SK-N-SH (cell line): ENCODE data around the gene FIGNL1. TPM values are rescaled to one million over a fixed set of nuclear protein-coding genes. Genes with fewer than 3 reads are reported as not detected.

ENCODE experiments used
- CTCF ChIA-PET: fragments of 300-600, 350-600 bp; formaldehyde crosslinking; extraction: SDS; loops from one replicate; lab custom pipeline; 2021; lab: Yijun Ruan, JAX
- POLR2A ChIA-PET: fragments of 350-600 bp; sonication (Branson Sonifier 250); formaldehyde crosslinking; extraction: SDS; loops from one replicate; lab custom pipeline; 2020; ENCODE audit warnings: antibody characterized with exemption, inconsistent platforms; lab: Yijun Ruan, JAX
- DNase-seq: peaks from one replicate; pipeline ENCODE4 v3.0.0; 2012
- H2AFZ ChIP-seq: fragments of 200-600 bp; sonication (generic); 2 replicates; pipeline ENCODE4 v1.8.1; 2016; ENCODE audit warnings: antibody characterized with exemption, mild to moderate bottlenecking, low read depth
- H3F3A ChIP-seq: fragments of 200-600 bp; sonication (generic); replicated peaks from 2 replicates; pipeline ENCODE3; 2016; ENCODE audit warnings: antibody characterized with exemption, mild to moderate bottlenecking; ENCODE audit not compliant: insufficient read depth
- H3K27ac ChIP-seq, 2 experiments: fragments of 200-500 bp in 1 of 2; fragments of 200-600 bp in 1 of 2; sonication (Bioruptor generic) in 1 of 2; sonication (generic), shearing (Covaris generic) in 1 of 2; 2 replicates each; pipeline versions ENCODE4 v1.5.1 to v1.6.1; 2014 to 2016; ENCODE audit warnings: low read depth in 2 of 2, inconsistent platforms in 1 of 2, low read length in 1 of 2, mild to moderate bottlenecking in 1 of 2, mixed read lengths in 1 of 2
- H3K27me3 ChIP-seq: fragments of 200-600 bp; sonication (generic), shearing (Covaris generic); 2 replicates; pipeline ENCODE4 v1.6.1; 2016; ENCODE audit warnings: mixed run types; ENCODE audit not compliant: insufficient read depth
- H3K36me3 ChIP-seq, 2 experiments: fragments of 200-500 bp in 1 of 2; fragments of 200-600 bp in 1 of 2; sonication (Bioruptor generic) in 1 of 2; sonication (generic) in 1 of 2; replicated peaks in 1 of 2; 2 replicates each; pipeline versions ENCODE3 to v1.5.1; 2014 to 2016; ENCODE audit warnings: low read length in 1 of 2, mild to moderate bottlenecking in 1 of 2; ENCODE audit not compliant: insufficient read depth in 2 of 2, control insufficient read depth in 1 of 2
- H3K4me1 ChIP-seq, 2 experiments: fragments of 200-500 bp in 1 of 2; fragments of 200-600 bp in 1 of 2; sonication (Bioruptor generic) in 1 of 2; sonication (generic), shearing (Covaris generic) in 1 of 2; 2 replicates each; pipeline versions ENCODE4 v1.5.1 to v1.6.1; 2014 to 2016; ENCODE audit warnings: low read depth in 1 of 2, low read length in 1 of 2, mixed run types in 1 of 2; ENCODE audit not compliant: insufficient read depth in 2 of 2, control insufficient read depth in 1 of 2
- H3K4me2 ChIP-seq: fragments of 200-600 bp; sonication (generic), shearing (Covaris generic); 2 replicates; pipeline ENCODE4 v1.6.1; 2017; ENCODE audit warnings: mixed run types
- H3K4me3 ChIP-seq, 2 experiments: fragments of 200-500 bp in 1 of 2; fragments of 200-600 bp in 1 of 2; sonication (Bioruptor generic) in 1 of 2; sonication (generic), shearing (Covaris generic) in 1 of 2; 2 replicates each; pipeline versions ENCODE4 v1.5.1 to v1.8.1; 2014 to 2016; ENCODE audit warnings: low read depth in 2 of 2, inconsistent platforms in 1 of 2, low read length in 1 of 2, mild to moderate bottlenecking in 1 of 2, mixed read lengths in 1 of 2, moderate library complexity in 1 of 2
- H3K79me2 ChIP-seq: fragments of 200-600 bp; sonication (generic); 2 replicates; pipeline ENCODE4 v1.8.1; 2017; ENCODE audit warnings: mild to moderate bottlenecking; ENCODE audit not compliant: insufficient read depth
- H3K9ac ChIP-seq: fragments of 200-600 bp; sonication (generic); 2 replicates; pipeline ENCODE4 v1.6.1; 2017; ENCODE audit warnings: mixed run types
- H3K9me2 ChIP-seq: fragments of 200-600 bp; sonication (generic); 2 replicates; pipeline ENCODE4 v1.6.1; 2017; ENCODE audit warnings: mixed run types
- H3K9me3 ChIP-seq: fragments of 200-600 bp; sonication (generic); 2 replicates; pipeline ENCODE4 v1.6.1; 2017; ENCODE audit warnings: mixed run types, mild to moderate bottlenecking, moderate library complexity
- H4K20me1 ChIP-seq: fragments of 200-600 bp; sonication (generic); 2 replicates; pipeline ENCODE4 v1.6.1; 2017; ENCODE audit warnings: mild to moderate bottlenecking, mixed run types; ENCODE audit not compliant: insufficient read depth
- EP300 ChIP-seq, 2 experiments: IDR thresholded peaks; 2 replicates each; pipeline versions ENCODE4 v1.4.0 to v1.6.1; 2012; ENCODE audit warnings: borderline replicate concordance in 1 of 2, low read depth in 1 of 2, low read length in 1 of 2
- FOSL2 ChIP-seq: IDR thresholded peaks from 2 replicates; pipeline ENCODE4 v1.4.0; 2012; ENCODE audit warnings: low read depth, mild to moderate bottlenecking, moderate library complexity, borderline replicate concordance
- FOXM1 ChIP-seq: IDR thresholded peaks from 2 replicates; pipeline ENCODE4 v1.4.0; 2012; ENCODE audit warnings: low read depth, mild to moderate bottlenecking
- GABPA ChIP-seq: IDR thresholded peaks from 2 replicates; pipeline ENCODE4 v1.4.0; 2012; ENCODE audit warnings: low read depth, mild to moderate bottlenecking
- JUND ChIP-seq: IDR thresholded peaks from 2 replicates; pipeline ENCODE4 v1.4.0; 2012
- MEF2A ChIP-seq: IDR thresholded peaks from 2 replicates; pipeline ENCODE4 v1.4.0; 2012; ENCODE audit warnings: low read depth, borderline replicate concordance
- MXI1 ChIP-seq: IDR thresholded peaks from 2 replicates; pipeline ENCODE4 v1.6.1; 2012; ENCODE audit warnings: mild to moderate bottlenecking, low read depth, low read length, improper control_type of control experiment
- NRF1 ChIP-seq: IDR thresholded peaks from 2 replicates; pipeline ENCODE4 v1.6.1; 2012; ENCODE audit warnings: low read depth, mild to moderate bottlenecking, low read length
- POLR2AphosphoS5 ChIP-seq: IDR thresholded peaks from 2 replicates; pipeline ENCODE4 v1.6.1; 2012; ENCODE audit warnings: low read depth, low read length
- RAD21 ChIP-seq: IDR thresholded peaks from 2 replicates; pipeline ENCODE4 v1.6.1; 2012; ENCODE audit warnings: mild to moderate bottlenecking, low read length
- SMC3 ChIP-seq: IDR thresholded peaks from 2 replicates; pipeline ENCODE4 v1.6.1; 2012; ENCODE audit warnings: low read depth, low read length, improper control_type of control experiment
- TAF1 ChIP-seq: IDR thresholded peaks from 2 replicates; pipeline ENCODE4 v1.6.1; 2012; ENCODE audit warnings: low read depth, mild to moderate bottlenecking, low read length, moderate library complexity, borderline replicate concordance
- TEAD4 ChIP-seq: IDR thresholded peaks from 2 replicates; pipeline ENCODE4 v1.4.0; 2012; ENCODE audit warnings: mild to moderate bottlenecking, borderline replicate concordance; ENCODE audit not compliant: insufficient read depth
- WGBS: methylation state at CpG from one replicate; pipeline ENCODE4 v1.1.6; 2017; ENCODE audit warnings: low lambda C conversion rate; 5-methylcytosine and 5-hydroxymethylcytosine counted together
- polyA plus RNA-seq, 3 experiments: library from polyadenylated mRNA; depleted of rRNA; stranded (reverse); fragments of >200 nt; gene quantifications; 2 replicates each; pipeline ENCODE4 v1.2.3, GENCODE V29; 2012
- TF ChIP-seq, protein P1 (sequence below): fragments of 150-350 bp; IDR thresholded peaks from 2 replicates; pipeline ENCODE4 v1.6.1; 2016; ENCODE audit warnings: mild to moderate bottlenecking, low read depth, low read length
- TF ChIP-seq, protein P2 (sequence below): IDR thresholded peaks from 2 replicates; pipeline ENCODE4 v1.4.0; 2012; ENCODE audit warnings: low read depth, borderline replicate concordance
- TF ChIP-seq, protein P3 (sequence below): IDR thresholded peaks from 2 replicates; pipeline ENCODE4 v1.4.0; 2012; ENCODE audit warnings: low read depth
- TF ChIP-seq, protein P4 (sequence below): IDR thresholded peaks from 2 replicates; pipeline ENCODE4 v1.6.1; 2012; ENCODE audit warnings: mild to moderate bottlenecking, low read depth, low read length, moderate library complexity
- TF ChIP-seq, protein P5 (sequence below): IDR thresholded peaks from 2 replicates; pipeline ENCODE4 v1.4.0; 2012; ENCODE audit warnings: low read depth, borderline replicate concordance

FIGNL1 gene
- polyA plus RNA-seq, 1 of the 3 experiments (the other 2 are of a cell fraction) = 6.7 TPM

DNA sequence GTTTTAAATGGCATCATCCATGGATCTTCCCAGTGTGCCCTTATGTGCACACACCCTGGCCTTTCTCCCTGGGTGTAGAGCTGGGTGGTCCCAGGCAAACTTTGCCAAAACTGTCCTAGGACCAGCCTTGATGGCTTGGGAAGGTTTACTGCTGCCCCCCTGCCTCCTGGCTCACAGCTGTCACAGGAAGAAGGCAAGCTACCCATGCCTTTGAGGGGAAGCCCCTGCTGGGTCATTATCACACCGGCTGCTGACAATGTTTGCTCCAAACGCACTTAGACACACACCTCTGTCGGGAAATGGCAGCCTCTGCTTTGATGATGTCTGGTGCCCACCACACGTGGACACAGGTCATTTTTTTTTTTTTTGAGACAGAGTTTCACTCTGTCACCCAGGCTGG is 25.2 kb upstream of the FIGNL1 start:
- no peaks in the 10 kb centered on the region for H3F3A ChIP-seq
- 62% methylated on average over 4 of the region's 4 CpGs for WGBS
- no peaks in the 10 kb centered on the region for H3K36me3 ChIP-seq
- no peaks in the 10 kb centered on the region for H4K20me1 ChIP-seq
- H3K27ac ChIP-seq = peak overlapping the region in 1 of 2 experiments; percentile 76; a peak in 2 of 4 replicates
- TF ChIP-seq RAD21 (no peak), MXI1 (no peak)
- TF ChIP-seq, all 33 proteins: peak for 0
- H3K9me3 ChIP-seq = no peaks in the 10 kb centered on the region
- POLR2A ChIA-PET = interaction anchor here (1.1 to 2.5 kb wide), 4 partner anchors 22 to 87 kb away, joined by 3 to 11 read pairs (median 5); no protein-coding TSS in a partner anchor
- no peak overlapping the region for H3K9ac ChIP-seq
- no peak for DNase-seq
- no peak overlapping the region for H2AFZ ChIP-seq
- H3K79me2 ChIP-seq = no peaks in the 10 kb centered on the region
- H3K27me3 ChIP-seq = peaks cover 22% of the 10 kb centered on the region; the same call in 1 of the 2 replicates
- no peak overlapping the region for H3K4me2 ChIP-seq
- H3K4me3 ChIP-seq = no peak overlapping the region
- CTCF ChIA-PET = interaction anchor here (0.8 to 1.6 kb wide), 8 partner anchors 8 to 269 kb away, joined by 3 to 7 read pairs (median 4); no protein-coding TSS in a partner anchor
- peaks cover 0 to 64% of the 10 kb centered on the region in 2 experiments; a peak in 1 of 4 replicates for H3K4me1 ChIP-seq
- H3K9me2 ChIP-seq = no peaks in the 10 kb centered on the region

DNA sequence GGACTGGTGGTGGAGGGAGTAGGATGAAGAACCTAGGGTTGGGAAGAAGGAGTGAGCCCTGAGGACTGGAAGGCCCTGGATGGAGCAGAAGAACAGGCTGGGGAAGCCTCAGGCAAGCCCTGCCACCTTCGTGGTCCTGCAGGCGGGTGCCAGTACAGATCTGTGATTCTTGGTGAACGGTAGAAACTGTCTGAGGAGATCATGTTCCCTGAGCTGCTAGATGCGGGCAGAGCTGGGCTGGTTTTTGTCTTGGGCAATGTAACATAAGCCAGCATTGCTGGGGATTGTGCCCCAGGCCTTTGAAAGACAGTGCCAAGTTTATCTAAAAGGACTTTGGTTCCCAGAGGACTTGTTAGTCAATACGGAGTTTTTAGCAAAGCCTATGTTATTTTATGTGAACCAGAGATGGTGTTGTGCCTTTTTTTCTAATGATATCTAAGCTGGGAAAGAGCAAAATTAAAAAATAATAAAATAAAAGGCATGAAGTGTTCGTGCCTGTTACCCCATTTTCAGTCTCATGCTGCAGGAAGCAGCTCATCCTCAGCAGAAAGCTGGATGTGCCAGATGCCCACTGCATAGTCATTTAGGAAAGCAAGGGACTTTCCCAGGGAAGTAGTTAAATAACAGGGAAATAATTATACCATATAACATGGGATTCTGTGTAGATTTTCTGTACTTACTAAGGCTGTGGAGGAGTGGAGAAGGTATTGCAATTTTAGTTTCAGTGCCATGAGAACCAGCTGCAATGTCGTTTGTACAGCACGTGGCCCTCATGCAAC is 24.4 kb upstream of the FIGNL1 start:
- Histone ChIP-seq H3K4me1 (peaks cover 0 to 65% of the 10 kb centered on the region in 2 experiments; a peak in 1 of 4 replicates), H4K20me1 (no peaks in the 10 kb centered on the region), H3K27me3 (peaks cover 19% of the 10 kb centered on the region; the same call in 1 of the 2 replicates), H3K79me2 (no peaks in the 10 kb centered on the region), H3K4me2 (no peak overlapping the region), H3K27ac (peak overlapping the region in 1 of 2 experiments; percentile 76; a peak in 2 of 4 replicates), H3K4me3 (no peak overlapping the region), H3K36me3 (no peaks in the 10 kb centered on the region), H3K9me2 (no peaks in the 10 kb centered on the region), H3F3A (no peaks in the 10 kb centered on the region), H3K9me3 (no peaks in the 10 kb centered on the region), H2AFZ (no peak overlapping the region), H3K9ac (no peak overlapping the region)
- ChIA-PET CTCF (interaction anchor here (0.8 to 1.6 kb wide), 10 partner anchors 13 to 269 kb away, joined by 3 to 7 read pairs (median 3); no protein-coding TSS in a partner anchor), POLR2A (interaction anchor here (1.1 to 2.5 kb wide), 4 partner anchors 23 to 88 kb away, joined by 3 to 11 read pairs (median 5); no protein-coding TSS in a partner anchor)
- WGBS = 32% methylated on average over 8 of the region's 8 CpGs
- DNase-seq = no peak
- no peak for TF ChIP-seq FOXM1
- TF ChIP-seq, protein P1, sequence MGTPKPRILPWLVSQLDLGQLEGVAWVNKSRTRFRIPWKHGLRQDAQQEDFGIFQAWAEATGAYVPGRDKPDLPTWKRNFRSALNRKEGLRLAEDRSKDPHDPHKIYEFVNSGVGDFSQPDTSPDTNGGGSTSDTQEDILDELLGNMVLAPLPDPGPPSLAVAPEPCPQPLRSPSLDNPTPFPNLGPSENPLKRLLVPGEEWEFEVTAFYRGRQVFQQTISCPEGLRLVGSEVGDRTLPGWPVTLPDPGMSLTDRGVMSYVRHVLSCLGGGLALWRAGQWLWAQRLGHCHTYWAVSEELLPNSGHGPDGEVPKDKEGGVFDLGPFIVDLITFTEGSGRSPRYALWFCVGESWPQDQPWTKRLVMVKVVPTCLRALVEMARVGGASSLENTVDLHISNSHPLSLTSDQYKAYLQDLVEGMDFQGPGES = no peak
- TF ChIP-seq EP300 (IDR thresholded peaks at IDR 0.05; ENCODE audit: borderline replicate concordance in 1 of 2, low read depth in 1 of 2, low read length in 1 of 2) = no peak
- no peak for TF ChIP-seq JUND
- no peak for TF ChIP-seq TAF1
- TF ChIP-seq, protein P2, sequence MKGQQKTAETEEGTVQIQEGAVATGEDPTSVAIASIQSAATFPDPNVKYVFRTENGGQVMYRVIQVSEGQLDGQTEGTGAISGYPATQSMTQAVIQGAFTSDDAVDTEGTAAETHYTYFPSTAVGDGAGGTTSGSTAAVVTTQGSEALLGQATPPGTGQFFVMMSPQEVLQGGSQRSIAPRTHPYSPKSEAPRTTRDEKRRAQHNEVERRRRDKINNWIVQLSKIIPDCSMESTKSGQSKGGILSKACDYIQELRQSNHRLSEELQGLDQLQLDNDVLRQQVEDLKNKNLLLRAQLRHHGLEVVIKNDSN = no peak
- TF ChIP-seq, protein P3, sequence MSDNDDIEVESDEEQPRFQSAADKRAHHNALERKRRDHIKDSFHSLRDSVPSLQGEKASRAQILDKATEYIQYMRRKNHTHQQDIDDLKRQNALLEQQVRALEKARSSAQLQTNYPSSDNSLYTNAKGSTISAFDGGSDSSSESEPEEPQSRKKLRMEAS = no peak
- TF ChIP-seq, protein P4, sequence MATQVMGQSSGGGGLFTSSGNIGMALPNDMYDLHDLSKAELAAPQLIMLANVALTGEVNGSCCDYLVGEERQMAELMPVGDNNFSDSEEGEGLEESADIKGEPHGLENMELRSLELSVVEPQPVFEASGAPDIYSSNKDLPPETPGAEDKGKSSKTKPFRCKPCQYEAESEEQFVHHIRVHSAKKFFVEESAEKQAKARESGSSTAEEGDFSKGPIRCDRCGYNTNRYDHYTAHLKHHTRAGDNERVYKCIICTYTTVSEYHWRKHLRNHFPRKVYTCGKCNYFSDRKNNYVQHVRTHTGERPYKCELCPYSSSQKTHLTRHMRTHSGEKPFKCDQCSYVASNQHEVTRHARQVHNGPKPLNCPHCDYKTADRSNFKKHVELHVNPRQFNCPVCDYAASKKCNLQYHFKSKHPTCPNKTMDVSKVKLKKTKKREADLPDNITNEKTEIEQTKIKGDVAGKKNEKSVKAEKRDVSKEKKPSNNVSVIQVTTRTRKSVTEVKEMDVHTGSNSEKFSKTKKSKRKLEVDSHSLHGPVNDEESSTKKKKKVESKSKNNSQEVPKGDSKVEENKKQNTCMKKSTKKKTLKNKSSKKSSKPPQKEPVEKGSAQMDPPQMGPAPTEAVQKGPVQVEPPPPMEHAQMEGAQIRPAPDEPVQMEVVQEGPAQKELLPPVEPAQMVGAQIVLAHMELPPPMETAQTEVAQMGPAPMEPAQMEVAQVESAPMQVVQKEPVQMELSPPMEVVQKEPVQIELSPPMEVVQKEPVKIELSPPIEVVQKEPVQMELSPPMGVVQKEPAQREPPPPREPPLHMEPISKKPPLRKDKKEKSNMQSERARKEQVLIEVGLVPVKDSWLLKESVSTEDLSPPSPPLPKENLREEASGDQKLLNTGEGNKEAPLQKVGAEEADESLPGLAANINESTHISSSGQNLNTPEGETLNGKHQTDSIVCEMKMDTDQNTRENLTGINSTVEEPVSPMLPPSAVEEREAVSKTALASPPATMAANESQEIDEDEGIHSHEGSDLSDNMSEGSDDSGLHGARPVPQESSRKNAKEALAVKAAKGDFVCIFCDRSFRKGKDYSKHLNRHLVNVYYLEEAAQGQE = no peak
- TF ChIP-seq POLR2AphosphoS5 = no peak
- no peak for TF ChIP-seq NRF1
- TF ChIP-seq SMC3 = no peak
- TF ChIP-seq GABPA = no peak
- TF ChIP-seq, protein P5, sequence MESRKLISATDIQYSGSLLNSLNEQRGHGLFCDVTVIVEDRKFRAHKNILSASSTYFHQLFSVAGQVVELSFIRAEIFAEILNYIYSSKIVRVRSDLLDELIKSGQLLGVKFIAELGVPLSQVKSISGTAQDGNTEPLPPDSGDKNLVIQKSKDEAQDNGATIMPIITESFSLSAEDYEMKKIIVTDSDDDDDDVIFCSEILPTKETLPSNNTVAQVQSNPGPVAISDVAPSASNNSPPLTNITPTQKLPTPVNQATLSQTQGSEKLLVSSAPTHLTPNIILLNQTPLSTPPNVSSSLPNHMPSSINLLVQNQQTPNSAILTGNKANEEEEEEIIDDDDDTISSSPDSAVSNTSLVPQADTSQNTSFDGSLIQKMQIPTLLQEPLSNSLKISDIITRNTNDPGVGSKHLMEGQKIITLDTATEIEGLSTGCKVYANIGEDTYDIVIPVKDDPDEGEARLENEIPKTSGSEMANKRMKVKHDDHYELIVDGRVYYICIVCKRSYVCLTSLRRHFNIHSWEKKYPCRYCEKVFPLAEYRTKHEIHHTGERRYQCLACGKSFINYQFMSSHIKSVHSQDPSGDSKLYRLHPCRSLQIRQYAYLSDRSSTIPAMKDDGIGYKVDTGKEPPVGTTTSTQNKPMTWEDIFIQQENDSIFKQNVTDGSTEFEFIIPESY = no peak
- no peak for TF ChIP-seq TEAD4
- TF ChIP-seq MEF2A = no peak
- no peak for TF ChIP-seq FOSL2
